ENCODE results near the gene SLC2A1. TPM values are rescaled to one million over a fixed set of nuclear protein-coding genes. Genes with fewer than 3 reads are reported as not detected.

SLC2A1 gene
- total RNA-seq, 4 donors from 2014 or later, result 953 to 4,970 (median 3,437) TPM

DNA sequence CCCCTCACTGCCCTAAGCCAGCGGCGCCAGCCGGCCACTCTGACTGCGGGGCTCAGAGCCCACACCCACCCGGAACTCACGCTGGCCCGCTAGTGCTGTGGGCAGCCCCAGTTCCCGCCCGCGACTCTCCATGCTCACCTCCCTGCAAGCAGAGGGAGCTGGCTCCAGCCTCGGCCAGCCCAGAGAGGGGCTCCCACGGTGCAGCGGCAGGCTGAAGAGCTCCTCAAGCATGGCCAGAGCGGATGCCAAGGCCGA, 41.5 kb downstream of the SLC2A1 start:
- Histone ChIP-seq H3K4me1 (peaks cover 0 to 1% (median 0%) of the 10 kb centered on the region in 4 donors), H3K4me3 (no peak overlapping the region), H3K27me3 (no peaks in the 10 kb centered on the region), H3K36me3 (no peaks in the 10 kb centered on the region), H3K27ac (no peak overlapping the region), H3K9me3 (peaks cover 0 to 23% (median 0%) of the 10 kb centered on the region in 4 donors)
- 94 to 95% methylated on average over 15 of the region's 15 CpGs for WGBS, 2 donors
- no peak for DNase-seq (ENCODE audit: low spot score in 2 of 2)
- TF ChIP-seq EP300 (IDR thresholded peaks at IDR 0.05), result no peak
- TF ChIP-seq, protein P1, sequence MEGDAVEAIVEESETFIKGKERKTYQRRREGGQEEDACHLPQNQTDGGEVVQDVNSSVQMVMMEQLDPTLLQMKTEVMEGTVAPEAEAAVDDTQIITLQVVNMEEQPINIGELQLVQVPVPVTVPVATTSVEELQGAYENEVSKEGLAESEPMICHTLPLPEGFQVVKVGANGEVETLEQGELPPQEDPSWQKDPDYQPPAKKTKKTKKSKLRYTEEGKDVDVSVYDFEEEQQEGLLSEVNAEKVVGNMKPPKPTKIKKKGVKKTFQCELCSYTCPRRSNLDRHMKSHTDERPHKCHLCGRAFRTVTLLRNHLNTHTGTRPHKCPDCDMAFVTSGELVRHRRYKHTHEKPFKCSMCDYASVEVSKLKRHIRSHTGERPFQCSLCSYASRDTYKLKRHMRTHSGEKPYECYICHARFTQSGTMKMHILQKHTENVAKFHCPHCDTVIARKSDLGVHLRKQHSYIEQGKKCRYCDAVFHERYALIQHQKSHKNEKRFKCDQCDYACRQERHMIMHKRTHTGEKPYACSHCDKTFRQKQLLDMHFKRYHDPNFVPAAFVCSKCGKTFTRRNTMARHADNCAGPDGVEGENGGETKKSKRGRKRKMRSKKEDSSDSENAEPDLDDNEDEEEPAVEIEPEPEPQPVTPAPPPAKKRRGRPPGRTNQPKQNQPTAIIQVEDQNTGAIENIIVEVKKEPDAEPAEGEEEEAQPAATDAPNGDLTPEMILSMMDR (IDR thresholded peaks at IDR 0.05), result no peak
- no peak for TF ChIP-seq POLR2A (IDR thresholded peaks at IDR 0.05)

DNA sequence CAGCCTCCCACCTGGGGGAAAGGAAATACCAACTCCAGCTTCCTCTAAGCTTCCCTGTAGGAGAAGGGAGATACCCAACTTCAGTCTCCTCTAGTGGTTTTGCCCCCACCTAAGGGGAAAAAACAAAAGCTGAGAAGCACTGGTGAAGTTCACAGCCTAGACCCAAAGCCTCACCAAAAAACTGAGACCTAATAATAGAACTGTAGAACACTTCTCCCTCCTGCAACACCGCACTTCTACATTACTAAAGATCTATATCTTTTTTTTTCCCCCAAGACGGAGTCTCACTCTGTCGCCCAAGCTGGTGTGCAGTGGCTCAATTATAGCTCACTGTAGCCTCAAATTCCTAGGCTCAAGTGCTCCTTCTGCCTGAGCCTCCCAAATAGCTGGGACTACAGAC, 43.2 kb downstream of the SLC2A1 start:
- Histone ChIP-seq H3K4me1 (no peaks in the 10 kb centered on the region), H3K4me3 (no peak overlapping the region), H3K27ac (no peak overlapping the region), H3K36me3 (no peaks in the 10 kb centered on the region), H3K27me3 (no peaks in the 10 kb centered on the region), H3K9me3 (peaks cover 0 to 23% (median 0%) of the 10 kb centered on the region in 4 donors)
- 91 to 92% methylated on average over 3 of the region's 3 CpGs for WGBS, 2 donors
- DNase-seq (ENCODE audit: low spot score in 2 of 2), result no peak
- TF ChIP-seq, protein P1 (IDR thresholded peaks at IDR 0.05), result no peak
- TF ChIP-seq POLR2A (IDR thresholded peaks at IDR 0.05), result no peak
- no peak for TF ChIP-seq EP300 (IDR thresholded peaks at IDR 0.05)

DNA sequence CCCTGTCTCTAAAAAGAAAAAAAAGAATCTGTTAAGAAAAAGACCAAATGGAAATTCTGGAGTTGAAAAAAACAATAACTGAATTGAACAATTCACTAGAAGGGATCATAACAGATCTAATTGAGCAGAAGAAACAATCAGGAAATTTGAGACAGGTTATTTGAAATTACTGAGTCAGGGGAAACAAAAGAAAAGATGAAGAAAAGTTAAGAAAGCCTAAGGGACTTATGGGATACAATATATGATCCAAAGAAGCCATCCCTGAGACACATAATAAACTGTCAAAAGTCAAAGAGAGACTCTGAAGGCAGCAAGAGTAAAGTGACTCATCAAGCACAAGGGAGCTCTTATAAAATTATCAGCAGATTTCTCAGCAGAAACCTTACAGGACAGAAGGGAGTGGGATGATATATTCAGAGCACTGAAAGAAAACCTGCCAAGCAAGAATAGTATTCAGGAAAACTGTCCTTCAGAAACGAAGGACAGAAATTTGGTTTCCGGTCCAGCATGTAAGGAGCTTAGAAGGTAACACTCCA, 44.5 kb downstream of the SLC2A1 start:
- WGBS, 2 donors, result 71 to 74% methylated on average over 2 of the region's 2 CpGs

DNA sequence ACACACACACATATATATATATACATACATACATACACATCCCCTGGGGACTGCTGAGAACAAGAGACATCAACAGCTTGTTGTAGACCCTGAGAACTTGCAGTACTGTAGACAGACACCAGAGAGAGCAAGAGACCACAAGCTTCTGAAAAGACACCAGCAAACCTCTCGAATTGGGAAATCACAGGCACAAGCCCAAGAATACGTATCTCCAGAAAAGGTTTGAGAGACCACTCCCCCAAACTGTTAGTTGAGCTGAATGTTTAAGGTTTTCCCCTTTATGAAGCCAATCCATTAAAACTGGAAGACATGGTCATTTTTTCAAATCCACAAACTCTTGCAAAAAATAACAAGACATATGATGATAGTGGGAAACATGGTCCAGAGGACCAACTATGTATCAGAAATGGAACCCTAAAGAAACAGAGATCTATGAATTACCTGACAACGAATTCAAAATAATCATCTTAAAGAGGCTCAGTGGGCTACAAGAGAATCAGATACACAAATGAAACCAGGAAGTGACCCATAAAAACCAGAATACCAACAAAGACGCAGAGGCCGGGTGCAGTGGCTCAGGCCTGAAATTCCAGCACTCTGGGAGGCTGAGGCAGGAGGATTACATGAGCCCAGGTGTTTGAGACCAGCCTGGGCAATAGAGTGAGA, 45.1 kb downstream of the SLC2A1 start:
- Histone ChIP-seq H3K27ac (no peak overlapping the region), H3K9me3 (peaks cover 0 to 23% (median 0%) of the 10 kb centered on the region in 4 donors), H3K4me3 (no peak overlapping the region), H3K36me3 (no peaks in the 10 kb centered on the region), H3K4me1 (no peaks in the 10 kb centered on the region), H3K27me3 (no peaks in the 10 kb centered on the region)
- peak in 1 of 2 donors; percentile 89 for DNase-seq (ENCODE audit: low spot score in 2 of 2)
- WGBS, 2 donors, result 52 to 53% methylated on average over 5 of the region's 5 CpGs
- TF ChIP-seq, protein P1 (IDR thresholded peaks at IDR 0.05), result peak; percentile 64 to 89 (median 80)
- TF ChIP-seq POLR2A (IDR thresholded peaks at IDR 0.05) (no peak), EP300 (IDR thresholded peaks at IDR 0.05) (peak in 1 of 2 donors; percentile 30)

More for the DNA sequence above, 44.5 kb downstream of the SLC2A1 start:
- H3K27ac ChIP-seq, result no peak overlapping the region
- no peak overlapping the region for H3K4me3 ChIP-seq
- H3K4me1 ChIP-seq, result no peaks in the 10 kb centered on the region
- no peak for DNase-seq (ENCODE audit: low spot score in 2 of 2)
- H3K9me3 ChIP-seq, result peaks cover 0 to 23% (median 0%) of the 10 kb centered on the region in 4 donors
- no peaks in the 10 kb centered on the region for H3K27me3 ChIP-seq
- TF ChIP-seq POLR2A (IDR thresholded peaks at IDR 0.05) (no peak), EP300 (IDR thresholded peaks at IDR 0.05) (no peak)
- TF ChIP-seq, protein P1 (IDR thresholded peaks at IDR 0.05), result no peak
- no peaks in the 10 kb centered on the region for H3K36me3 ChIP-seq

DNA sequence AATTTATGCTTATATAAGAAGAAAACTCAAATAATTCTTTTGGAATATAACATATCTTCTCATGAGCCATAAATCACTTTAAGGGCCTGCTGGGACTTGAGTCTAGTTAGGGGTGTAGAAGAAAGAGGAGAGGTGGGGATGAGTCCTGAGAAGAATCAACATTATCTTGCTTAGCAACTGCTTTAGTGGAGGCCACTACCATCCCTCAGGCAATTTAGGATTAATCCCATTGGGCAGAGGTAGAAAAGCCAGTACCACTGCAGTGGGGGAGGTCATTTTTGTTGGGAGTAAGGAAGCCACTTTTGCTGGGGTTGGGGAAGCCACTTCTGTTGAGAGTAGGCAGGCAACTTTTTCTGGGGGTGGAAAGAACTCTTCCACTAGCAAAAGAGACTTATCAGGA, 47.7 kb downstream of the SLC2A1 start:
- H3K9me3 ChIP-seq, result peaks cover 0 to 19% (median 0%) of the 10 kb centered on the region in 4 donors
- no peaks in the 10 kb centered on the region for H3K4me1 ChIP-seq
- TF ChIP-seq EP300 (IDR thresholded peaks at IDR 0.05), result no peak
- no peak for TF ChIP-seq POLR2A (IDR thresholded peaks at IDR 0.05)
- TF ChIP-seq, protein P1 (IDR thresholded peaks at IDR 0.05), result no peak

More for the DNA sequence above, 47.7 kb downstream of the SLC2A1 start:
- no peaks in the 10 kb centered on the region for H3K36me3 ChIP-seq
- no peak overlapping the region for H3K27ac ChIP-seq
- no peak overlapping the region for H3K4me3 ChIP-seq
- H3K27me3 ChIP-seq, result no peaks in the 10 kb centered on the region
- no peak for DNase-seq (ENCODE audit: low spot score in 2 of 2)

Data from tibial nerve (tissue), 4 donors.